Left cardiac atrium (tissue), 4 donors: ENCODE data around the gene C16orf78. TPM values are rescaled to one million over a fixed set of nuclear protein-coding genes. Genes with fewer than 3 reads are reported as not detected.
A peak's percentile ranks its signal among the peaks of the same experiment; 100 is the strongest.

Source experiments
- ATAC-seq, 2 donors: fragments of 200-7000 bp; cut with Tn5 transposase; one replicate each; pipeline ENCODE4 v1.9.1; 2020; ENCODE audit warnings: mild to moderate bottlenecking in 2 of 2, moderate library complexity in 2 of 2
- DNase-seq: peaks from one replicate; pipeline ENCODE4 v3.0.0-alpha.2; 2020
- intact Hi-C, 2 donors: fragments of 100-400 bp; cut with DNase I; formaldehyde crosslinking; loops; one replicate each; pipeline versions ENCODE4 v1.14.1 to v1.15.1; 2022 to 2023
- total RNA-seq, 2 donors: library from RNA; stranded (reverse); fragmentation: NEBNext Ultra II Directional; extraction: Animal tissue kit (Norgen Biotek cat#: 25700); gene quantifications; one replicate each; pipeline ENCODE4 v1.2.1, GENCODE V29; 2021
- donor health status: DM: no; HTN: yes; CAD: no.
- donor health status: DM: no; HTN: yes; CAD: no; lungs with severe emphysema.
- donor health status: DM: yes; HTN: yes; CAD: no.
- donor health status: Dilated cardiomyopathy.

Gene C16orf78
- total RNA-seq, 2 donors from 2014 or later = not detected

GRCh38 chr16:49376206-49376605, 2.6 kb downstream of the C16orf78 start:
- ATAC-seq = no peak
- intact Hi-C loops = no loop called here
- DNase-seq = no peak

- intact Hi-C loops = no loop called here
- DNase-seq (no peak), ATAC-seq (no peak)
Measured at GRCh38 chr16:49377196-49377755, 3.7 kb downstream of the C16orf78 start.

GRCh38 chr16:49378238-49378637, 4.6 kb downstream of the C16orf78 start:
- intact Hi-C loops = no loop called here
- DNase-seq (no peak), ATAC-seq (no peak)

GRCh38 chr16:49378816-49379215, 5.2 kb downstream of the C16orf78 start:
- ATAC-seq = no peak
- no peak for DNase-seq
- intact Hi-C loops = no loop called here

GRCh38 chr16:49382916-49383315, 9.3 kb downstream of the C16orf78 start:
- intact Hi-C loops = no loop called here
- no peak for ATAC-seq
- no peak for DNase-seq

- intact Hi-C loops = no loop called here
- DNase-seq = no peak
- no peak for ATAC-seq
Measured at GRCh38 chr16:49395021-49395420, 21.4 kb downstream of the C16orf78 start.

GRCh38 chr16:49396206-49396720, 22.7 kb downstream of the C16orf78 start:
- DNase-seq (no peak), ATAC-seq (no peak)
- intact Hi-C loops = no loop called here

GRCh38 chr16:49398761-49399160, 25.2 kb downstream of the C16orf78 start:
- ATAC-seq (no peak), DNase-seq (no peak)
- intact Hi-C loops = no loop called here

- DNase-seq (no peak), ATAC-seq (no peak)
- intact Hi-C loops = loop anchor here in 1 of 2 donors (10.0 kb wide), 1 partner anchor 485 kb away; no protein-coding TSS in a partner anchor
Measured at GRCh38 chr16:49399594-49400364, 26.2 kb downstream of the C16orf78 start.

- intact Hi-C loops = loop anchor here in 1 of 2 donors (10.0 kb wide), 1 partner anchor 484 kb away; no protein-coding TSS in a partner anchor
- DNase-seq (no peak), ATAC-seq (no peak)
Measured at GRCh38 chr16:49400611-49401010, 27.0 kb downstream of the C16orf78 start.

- intact Hi-C loops = loop anchor here (5.0 to 10.0 kb wide), 3 partner anchors 472 to 517 kb away; no protein-coding TSS in a partner anchor
Measured at GRCh38 chr16:49405123-49405522, 31.5 kb downstream of the C16orf78 start.

GRCh38 chr16:49405530-49405929, 31.9 kb downstream of the C16orf78 start:
- no peak for DNase-seq
- ATAC-seq = no peak
- intact Hi-C loops = loop anchor here (5.0 to 10.0 kb wide), 3 partner anchors 472 to 517 kb away; no protein-coding TSS in a partner anchor

More at GRCh38 chr16:49405123-49405522, 31.5 kb downstream of the C16orf78 start:
- no peak for DNase-seq
- no peak for ATAC-seq

GRCh38 chr16:49407873-49408550, 34.4 kb downstream of the C16orf78 start:
- DNase-seq (peak; percentile 89), ATAC-seq (peak; percentile 98 to 99)
- intact Hi-C loops = loop anchor here (2.0 to 10.0 kb wide), 5 partner anchors 185 to 515 kb away; no protein-coding TSS in a partner anchor

GRCh38 chr16:49409121-49409520, 35.5 kb downstream of the C16orf78 start:
- intact Hi-C loops = loop anchor here (2.0 to 10.0 kb wide), 5 partner anchors 184 to 514 kb away; no protein-coding TSS in a partner anchor

GRCh38 chr16:49410226-49410625, 36.6 kb downstream of the C16orf78 start:
- intact Hi-C loops = loop anchor here in 1 of 2 donors (5.0 kb wide), 1 partner anchor 182 kb away; no protein-coding TSS in a partner anchor
- DNase-seq (no peak), ATAC-seq (no peak)

More at GRCh38 chr16:49409121-49409520, 35.5 kb downstream of the C16orf78 start:
- no peak for DNase-seq
- ATAC-seq = no peak

- DNase-seq (no peak), ATAC-seq (no peak)
- intact Hi-C loops = loop anchor here in 1 of 2 donors (5.0 kb wide), 1 partner anchor 181 kb away; no protein-coding TSS in a partner anchor
Measured at GRCh38 chr16:49411121-49411970, 37.7 kb downstream of the C16orf78 start.

- intact Hi-C loops = loop anchor here in 1 of 2 donors (5.0 kb wide), 1 partner anchor 178 kb away; no protein-coding TSS in a partner anchor
- DNase-seq (no peak), ATAC-seq (no peak)
Measured at GRCh38 chr16:49414671-49415070, 41.1 kb downstream of the C16orf78 start.

- DNase-seq (no peak), ATAC-seq (no peak)
- intact Hi-C loops = no loop called here
Measured at GRCh38 chr16:49415083-49415482, 41.5 kb downstream of the C16orf78 start.
